DND-41 (cell line): ENCODE measurements around the gene MLX.

ENCODE experiments used
- EZH2 ChIP-seq: IDR thresholded peaks from 3 replicates; pipeline ENCODE4 v1.6.1; 2012; ENCODE audit warnings: borderline replicate concordance, low read depth, mild to moderate bottlenecking, moderate library complexity, low read length, inconsistent platforms; ENCODE audit not compliant: severe bottlenecking
- TF ChIP-seq, protein P1 (sequence below): IDR thresholded peaks from 2 replicates; pipeline ENCODE4 v1.5.1; 2012; ENCODE audit warnings: borderline replicate concordance, low read length, moderate library complexity, mild to moderate bottlenecking; ENCODE audit not compliant: poor library complexity, severe bottlenecking; ENCODE audit errors: extremely low read depth

DNA sequence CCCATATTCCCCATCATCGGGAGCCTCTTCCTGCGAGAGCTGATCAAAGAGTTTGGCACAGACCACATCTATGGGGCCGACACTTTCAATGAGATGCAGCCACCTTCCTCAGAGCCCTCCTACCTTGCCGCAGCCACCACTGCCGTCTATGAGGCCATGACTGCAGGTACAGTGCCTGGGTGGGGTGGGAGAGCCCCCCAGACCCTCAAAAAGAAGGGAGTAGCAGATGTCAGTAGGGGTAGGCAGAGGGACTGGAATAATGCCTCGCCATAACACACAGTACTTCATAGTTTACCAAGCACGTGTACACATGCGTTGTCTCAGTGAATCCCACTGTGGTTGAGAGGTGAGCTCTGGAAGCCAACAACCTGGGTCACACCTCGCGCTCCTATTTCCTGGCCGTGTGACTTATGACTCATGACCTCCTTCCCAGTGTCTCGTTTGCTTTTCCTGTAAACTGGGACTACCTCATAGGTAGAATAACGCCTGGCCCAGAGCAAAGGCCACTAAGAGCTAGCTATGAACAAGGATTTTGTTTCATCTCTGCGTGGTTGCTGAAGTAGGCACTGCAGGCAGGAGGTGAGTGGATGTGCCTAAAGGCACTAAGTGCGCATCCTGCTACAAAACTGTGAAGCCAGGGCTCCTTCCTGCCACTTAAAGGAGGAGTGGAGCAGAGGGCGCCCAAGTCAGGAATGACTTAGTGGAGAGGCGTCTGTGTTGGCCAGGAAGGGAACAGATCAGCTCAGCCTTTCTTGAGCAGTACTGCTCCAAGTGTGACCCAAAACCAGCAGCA lies 25.7 kb upstream of the MLX start:
- TF ChIP-seq, protein P1, sequence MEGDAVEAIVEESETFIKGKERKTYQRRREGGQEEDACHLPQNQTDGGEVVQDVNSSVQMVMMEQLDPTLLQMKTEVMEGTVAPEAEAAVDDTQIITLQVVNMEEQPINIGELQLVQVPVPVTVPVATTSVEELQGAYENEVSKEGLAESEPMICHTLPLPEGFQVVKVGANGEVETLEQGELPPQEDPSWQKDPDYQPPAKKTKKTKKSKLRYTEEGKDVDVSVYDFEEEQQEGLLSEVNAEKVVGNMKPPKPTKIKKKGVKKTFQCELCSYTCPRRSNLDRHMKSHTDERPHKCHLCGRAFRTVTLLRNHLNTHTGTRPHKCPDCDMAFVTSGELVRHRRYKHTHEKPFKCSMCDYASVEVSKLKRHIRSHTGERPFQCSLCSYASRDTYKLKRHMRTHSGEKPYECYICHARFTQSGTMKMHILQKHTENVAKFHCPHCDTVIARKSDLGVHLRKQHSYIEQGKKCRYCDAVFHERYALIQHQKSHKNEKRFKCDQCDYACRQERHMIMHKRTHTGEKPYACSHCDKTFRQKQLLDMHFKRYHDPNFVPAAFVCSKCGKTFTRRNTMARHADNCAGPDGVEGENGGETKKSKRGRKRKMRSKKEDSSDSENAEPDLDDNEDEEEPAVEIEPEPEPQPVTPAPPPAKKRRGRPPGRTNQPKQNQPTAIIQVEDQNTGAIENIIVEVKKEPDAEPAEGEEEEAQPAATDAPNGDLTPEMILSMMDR = no peak
- TF ChIP-seq EZH2 = no peak
